HCT116 (cell line): ENCODE results near the gene BAHD1.

Experiments used
- CEBPB ChIP-seq: IDR thresholded peaks from 2 replicates; pipeline ENCODE4 v1.6.1; 2012; ENCODE audit warnings: low read depth
- EZH2 ChIP-seq: fragments of 200-600 bp; sonication (generic); IDR thresholded peaks from 2 replicates; pipeline ENCODE4 v1.6.1; 2017; ENCODE audit warnings: antibody characterized with exemption, mixed run types
- EZH2phosphoT487 ChIP-seq: fragments of 200-600 bp; IDR thresholded peaks from 2 replicates; pipeline ENCODE4 v1.6.1; 2018; ENCODE audit warnings: antibody characterized with exemption, borderline replicate concordance
- POLR2A ChIP-seq: IDR thresholded peaks from 2 replicates; pipeline ENCODE4 v1.7.0; 2011; ENCODE audit warnings: borderline replicate concordance; ENCODE audit not compliant: insufficient read depth, insufficient read length; ENCODE audit errors: extremely low read depth
- POLR2AphosphoS5 ChIP-seq: IDR thresholded peaks from 2 replicates; pipeline ENCODE4 v1.6.1; 2011; ENCODE audit warnings: mild to moderate bottlenecking, low read depth, low read length, moderate library complexity
- RAD21 ChIP-seq: IDR thresholded peaks from 2 replicates; pipeline ENCODE4 v1.6.1; 2012; ENCODE audit warnings: low read depth, mild to moderate bottlenecking
- SP1 ChIP-seq: IDR thresholded peaks from 2 replicates; pipeline ENCODE4 v1.6.1; 2012; ENCODE audit warnings: low read depth
- SRF ChIP-seq: IDR thresholded peaks from 2 replicates; pipeline ENCODE4 v1.6.1; 2012; ENCODE audit warnings: low read depth
- YY1 ChIP-seq: IDR thresholded peaks from 2 replicates; pipeline ENCODE4 v1.6.1; 2011; ENCODE audit warnings: low read length, low read depth, moderate library complexity, mild to moderate bottlenecking; ENCODE audit not compliant: insufficient replicate concordance; ENCODE audit errors: extremely low read depth
- ZNF274 ChIP-seq: fragments of 200-500 bp; sonication (Bioruptor generic); IDR thresholded peaks from 2 replicates; pipeline ENCODE4 v1.6.1; 2014; ENCODE audit warnings: mild to moderate bottlenecking, low read depth, low read length, inconsistent platforms
- TF ChIP-seq, protein P1 (sequence below), 3 experiments: fragments of 200-600 bp in 1 of 3; sonication (generic) in 1 of 3; IDR thresholded peaks in 2 of 3; conservative IDR thresholded peaks in 1 of 3; 2 replicates each; pipeline ENCODE4 v1.5.1; 2012 to 2017; ENCODE audit warnings: low read depth in 2 of 3, low read length in 2 of 3, antibody characterized with exemption in 1 of 3, borderline replicate concordance in 1 of 3, control low read depth in 1 of 3, mild to moderate bottlenecking in 1 of 3, mixed read lengths in 1 of 3, mixed run types in 1 of 3, moderate library complexity in 1 of 3; ENCODE audit not compliant: insufficient read depth in 1 of 3
- TF ChIP-seq, protein P2 (sequence below): IDR thresholded peaks from 2 replicates; pipeline ENCODE4 v1.6.1; 2012; ENCODE audit warnings: low read depth
- TF ChIP-seq, protein P3 (sequence below): IDR thresholded peaks from 2 replicates; pipeline ENCODE4 v1.6.1; 2012

DNA sequence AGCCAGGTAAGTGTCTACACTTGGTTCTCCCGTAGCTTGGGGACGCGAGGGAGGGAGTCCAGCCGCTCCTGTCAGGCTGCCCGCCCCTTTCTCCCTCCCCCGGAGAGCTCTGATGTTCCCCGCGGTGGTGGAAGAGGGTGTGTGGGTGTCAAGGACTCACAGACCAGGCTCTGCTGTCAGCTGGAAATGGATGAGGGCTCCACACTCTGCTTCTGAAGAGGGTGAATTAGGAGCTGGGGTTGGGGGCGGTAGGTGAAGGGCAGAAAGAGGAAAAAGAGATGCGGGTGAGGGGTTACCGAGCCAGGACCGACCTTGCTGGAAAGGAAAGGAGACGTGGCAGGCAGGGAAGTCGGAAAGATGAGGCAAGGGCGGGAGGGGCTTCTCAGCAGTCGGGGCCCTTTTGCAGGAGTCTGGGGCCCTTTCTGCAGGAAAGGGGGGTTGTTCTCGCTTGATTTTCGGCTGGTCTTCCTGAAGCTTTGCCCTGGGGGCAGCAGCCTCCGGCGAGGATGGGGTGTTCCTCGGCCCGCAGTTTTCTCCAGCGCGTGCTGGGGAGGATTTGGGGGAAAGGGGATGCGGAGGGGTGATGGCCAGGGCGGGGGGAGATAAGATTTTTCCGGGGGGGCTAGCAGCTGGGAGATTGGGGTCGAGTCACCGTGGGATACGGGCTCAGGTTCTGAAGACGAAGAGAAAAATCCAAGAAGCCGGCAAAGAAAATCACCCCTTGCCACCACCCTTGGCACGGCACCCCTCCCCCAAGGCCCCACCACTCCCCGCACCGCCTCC is 602 bp upstream of the BAHD1 start:
- TF ChIP-seq POLR2A (no peak), EZH2phosphoT487 (no peak), ZNF274 (no peak), CEBPB (no peak), EZH2 (no peak), SP1 (no peak), POLR2AphosphoS5 (no peak), SRF (no peak), RAD21 (no peak), YY1 (no peak)
- TF ChIP-seq, protein P1, sequence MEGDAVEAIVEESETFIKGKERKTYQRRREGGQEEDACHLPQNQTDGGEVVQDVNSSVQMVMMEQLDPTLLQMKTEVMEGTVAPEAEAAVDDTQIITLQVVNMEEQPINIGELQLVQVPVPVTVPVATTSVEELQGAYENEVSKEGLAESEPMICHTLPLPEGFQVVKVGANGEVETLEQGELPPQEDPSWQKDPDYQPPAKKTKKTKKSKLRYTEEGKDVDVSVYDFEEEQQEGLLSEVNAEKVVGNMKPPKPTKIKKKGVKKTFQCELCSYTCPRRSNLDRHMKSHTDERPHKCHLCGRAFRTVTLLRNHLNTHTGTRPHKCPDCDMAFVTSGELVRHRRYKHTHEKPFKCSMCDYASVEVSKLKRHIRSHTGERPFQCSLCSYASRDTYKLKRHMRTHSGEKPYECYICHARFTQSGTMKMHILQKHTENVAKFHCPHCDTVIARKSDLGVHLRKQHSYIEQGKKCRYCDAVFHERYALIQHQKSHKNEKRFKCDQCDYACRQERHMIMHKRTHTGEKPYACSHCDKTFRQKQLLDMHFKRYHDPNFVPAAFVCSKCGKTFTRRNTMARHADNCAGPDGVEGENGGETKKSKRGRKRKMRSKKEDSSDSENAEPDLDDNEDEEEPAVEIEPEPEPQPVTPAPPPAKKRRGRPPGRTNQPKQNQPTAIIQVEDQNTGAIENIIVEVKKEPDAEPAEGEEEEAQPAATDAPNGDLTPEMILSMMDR (IDR thresholded peaks at IDR 0.05 in 2 of 3, conservative IDR thresholded peaks at IDR 0.05 in 1 of 3; ENCODE audit: borderline replicate concordance in 1 of 3, insufficient read depth in 1 of 3, low read depth in 2 of 3, low read length in 2 of 3) = no peak
- TF ChIP-seq, protein P2, sequence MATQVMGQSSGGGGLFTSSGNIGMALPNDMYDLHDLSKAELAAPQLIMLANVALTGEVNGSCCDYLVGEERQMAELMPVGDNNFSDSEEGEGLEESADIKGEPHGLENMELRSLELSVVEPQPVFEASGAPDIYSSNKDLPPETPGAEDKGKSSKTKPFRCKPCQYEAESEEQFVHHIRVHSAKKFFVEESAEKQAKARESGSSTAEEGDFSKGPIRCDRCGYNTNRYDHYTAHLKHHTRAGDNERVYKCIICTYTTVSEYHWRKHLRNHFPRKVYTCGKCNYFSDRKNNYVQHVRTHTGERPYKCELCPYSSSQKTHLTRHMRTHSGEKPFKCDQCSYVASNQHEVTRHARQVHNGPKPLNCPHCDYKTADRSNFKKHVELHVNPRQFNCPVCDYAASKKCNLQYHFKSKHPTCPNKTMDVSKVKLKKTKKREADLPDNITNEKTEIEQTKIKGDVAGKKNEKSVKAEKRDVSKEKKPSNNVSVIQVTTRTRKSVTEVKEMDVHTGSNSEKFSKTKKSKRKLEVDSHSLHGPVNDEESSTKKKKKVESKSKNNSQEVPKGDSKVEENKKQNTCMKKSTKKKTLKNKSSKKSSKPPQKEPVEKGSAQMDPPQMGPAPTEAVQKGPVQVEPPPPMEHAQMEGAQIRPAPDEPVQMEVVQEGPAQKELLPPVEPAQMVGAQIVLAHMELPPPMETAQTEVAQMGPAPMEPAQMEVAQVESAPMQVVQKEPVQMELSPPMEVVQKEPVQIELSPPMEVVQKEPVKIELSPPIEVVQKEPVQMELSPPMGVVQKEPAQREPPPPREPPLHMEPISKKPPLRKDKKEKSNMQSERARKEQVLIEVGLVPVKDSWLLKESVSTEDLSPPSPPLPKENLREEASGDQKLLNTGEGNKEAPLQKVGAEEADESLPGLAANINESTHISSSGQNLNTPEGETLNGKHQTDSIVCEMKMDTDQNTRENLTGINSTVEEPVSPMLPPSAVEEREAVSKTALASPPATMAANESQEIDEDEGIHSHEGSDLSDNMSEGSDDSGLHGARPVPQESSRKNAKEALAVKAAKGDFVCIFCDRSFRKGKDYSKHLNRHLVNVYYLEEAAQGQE = no peak
- TF ChIP-seq, protein P3, sequence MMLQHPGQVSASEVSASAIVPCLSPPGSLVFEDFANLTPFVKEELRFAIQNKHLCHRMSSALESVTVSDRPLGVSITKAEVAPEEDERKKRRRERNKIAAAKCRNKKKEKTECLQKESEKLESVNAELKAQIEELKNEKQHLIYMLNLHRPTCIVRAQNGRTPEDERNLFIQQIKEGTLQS = no peak
